Smooth muscle cell (in vitro differentiated cells): ENCODE data around the gene GAN. TPM values are rescaled to one million over a fixed set of nuclear protein-coding genes. Genes with fewer than 3 reads are reported as not detected.

Experiments
- DNase-seq: peaks from one replicate; lab custom pipeline; 2025; ENCODE audit not compliant: unreplicated experiment; lab: John Stamatoyannopoulos, UW
- H2AFZ ChIP-seq: fragments of 200-600 bp; sonication (generic); 2 replicates; pipeline ENCODE4 v1.6.0; 2016; ENCODE audit warnings: antibody characterized with exemption, low read depth, mild to moderate bottlenecking
- H3F3A ChIP-seq: fragments of 200-600 bp; sonication (generic); 2 replicates; pipeline ENCODE4 v1.6.0; 2017; ENCODE audit warnings: antibody characterized with exemption, low read depth
- H3K27ac ChIP-seq: fragments of 200-600 bp; sonication (generic); 2 replicates; pipeline ENCODE4 v1.5.1; 2016; ENCODE audit warnings: low read depth, mild to moderate bottlenecking
- H3K27me3 ChIP-seq: fragments of 200-600 bp; sonication (generic); 2 replicates; pipeline ENCODE4 v1.6.1; 2016; ENCODE audit warnings: low read depth, mild to moderate bottlenecking
- H3K36me3 ChIP-seq: fragments of 200-600 bp; sonication (generic); 2 replicates; pipeline ENCODE4 v1.5.1; 2016; ENCODE audit warnings: low read depth
- H3K4me1 ChIP-seq: fragments of 200-600 bp; sonication (generic); 2 replicates; pipeline ENCODE4 v1.5.1; 2016; ENCODE audit warnings: low read depth
- H3K4me2 ChIP-seq: fragments of 200-600 bp; sonication (generic); 2 replicates; pipeline ENCODE4 v1.6.0; 2016; ENCODE audit warnings: mild to moderate bottlenecking
- H3K4me3 ChIP-seq: fragments of 200-600 bp; sonication (generic); 2 replicates; pipeline ENCODE4 v1.5.1; 2016; ENCODE audit warnings: mild to moderate bottlenecking
- H3K79me2 ChIP-seq: fragments of 200-600 bp; sonication (generic); 2 replicates; pipeline ENCODE4 v1.6.0; 2016; ENCODE audit warnings: low read depth, mild to moderate bottlenecking
- H3K9ac ChIP-seq: fragments of 200-600 bp; sonication (generic); 2 replicates; pipeline ENCODE4 v1.6.0; 2016; ENCODE audit warnings: low read depth
- H3K9me3 ChIP-seq: fragments of 200-600 bp; sonication (generic); replicated peaks from 2 replicates; pipeline ENCODE4 v1.5.1; 2016; ENCODE audit warnings: low read depth
- H4K20me1 ChIP-seq: fragments of 200-600 bp; sonication (generic); 2 replicates; pipeline ENCODE4 v1.6.0; 2016; ENCODE audit warnings: low read depth
- WGBS: methylation state at CpG from one replicate; pipeline ENCODE4 v1.1.7; 2016; ENCODE audit warnings: low lambda C conversion rate; 5-methylcytosine and 5-hydroxymethylcytosine counted together
- polyA plus RNA-seq: library from polyadenylated mRNA; unstranded; fragments of >200 nt; fragmentation: Nextera tagmentation; extraction: Ambion mirVana; gene quantifications from 2 replicates; pipeline ENCODE4 v1.2.1, GENCODE V29; 2016
- total RNA-seq: library from RNA; depleted of rRNA; stranded (reverse); fragments of >200 nt; gene quantifications from 2 replicates; pipeline ENCODE4 v1.2.3, GENCODE V29; 2014
- TF ChIP-seq, protein P1 (sequence below): fragments of 200-600 bp; sonication (generic); IDR thresholded peaks from 2 replicates; pipeline ENCODE4 v1.5.1; 2017; ENCODE audit warnings: borderline replicate concordance, mild to moderate bottlenecking, antibody characterized with exemption; ENCODE audit not compliant: insufficient read depth, poor library complexity, severe bottlenecking

The GAN gene
- total and polyA plus RNA-seq, 2 experiments from 2014 or later: 1.2 to 14.6 TPM

DNA sequence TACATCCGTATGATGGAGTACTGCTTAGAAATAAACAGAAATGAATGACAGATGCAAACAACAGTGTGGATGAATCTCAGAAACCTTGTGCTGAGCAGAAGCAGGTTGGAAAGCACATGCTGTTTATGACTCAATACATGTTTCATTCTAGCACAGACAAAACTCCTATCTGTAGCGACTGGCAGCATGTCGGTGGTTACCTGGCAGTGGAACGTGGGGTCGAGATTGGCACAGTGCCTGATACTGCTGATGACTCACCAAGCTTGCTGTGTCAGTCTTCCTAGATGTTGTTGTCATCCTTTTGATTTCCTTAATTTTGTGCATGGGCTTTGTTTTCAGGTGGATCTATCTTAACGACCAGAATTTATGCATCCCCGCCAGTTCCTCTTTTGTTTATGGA, 62.1 kb downstream of the GAN start:
- H3K79me2 ChIP-seq: no peaks in the 10 kb centered on the region
- no peaks in the 10 kb centered on the region for H3K27me3 ChIP-seq
- H3K4me2 ChIP-seq: no peak overlapping the region
- no peaks in the 10 kb centered on the region for H3K36me3 ChIP-seq
- H3K4me3 ChIP-seq: no peak overlapping the region
- WGBS: 94% methylated on average over 7 of the region's 7 CpGs
- no peak for DNase-seq
- H3K27ac ChIP-seq: no peak overlapping the region
- H3K4me1 ChIP-seq: no peaks in the 10 kb centered on the region
- no peaks in the 10 kb centered on the region for H3F3A ChIP-seq
- TF ChIP-seq, protein P1, sequence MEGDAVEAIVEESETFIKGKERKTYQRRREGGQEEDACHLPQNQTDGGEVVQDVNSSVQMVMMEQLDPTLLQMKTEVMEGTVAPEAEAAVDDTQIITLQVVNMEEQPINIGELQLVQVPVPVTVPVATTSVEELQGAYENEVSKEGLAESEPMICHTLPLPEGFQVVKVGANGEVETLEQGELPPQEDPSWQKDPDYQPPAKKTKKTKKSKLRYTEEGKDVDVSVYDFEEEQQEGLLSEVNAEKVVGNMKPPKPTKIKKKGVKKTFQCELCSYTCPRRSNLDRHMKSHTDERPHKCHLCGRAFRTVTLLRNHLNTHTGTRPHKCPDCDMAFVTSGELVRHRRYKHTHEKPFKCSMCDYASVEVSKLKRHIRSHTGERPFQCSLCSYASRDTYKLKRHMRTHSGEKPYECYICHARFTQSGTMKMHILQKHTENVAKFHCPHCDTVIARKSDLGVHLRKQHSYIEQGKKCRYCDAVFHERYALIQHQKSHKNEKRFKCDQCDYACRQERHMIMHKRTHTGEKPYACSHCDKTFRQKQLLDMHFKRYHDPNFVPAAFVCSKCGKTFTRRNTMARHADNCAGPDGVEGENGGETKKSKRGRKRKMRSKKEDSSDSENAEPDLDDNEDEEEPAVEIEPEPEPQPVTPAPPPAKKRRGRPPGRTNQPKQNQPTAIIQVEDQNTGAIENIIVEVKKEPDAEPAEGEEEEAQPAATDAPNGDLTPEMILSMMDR: no peak
- H3K9me3 ChIP-seq: no peaks in the 10 kb centered on the region
- no peak overlapping the region for H2AFZ ChIP-seq
- H3K9ac ChIP-seq: no peak overlapping the region
- H4K20me1 ChIP-seq: no peaks in the 10 kb centered on the region

DNA sequence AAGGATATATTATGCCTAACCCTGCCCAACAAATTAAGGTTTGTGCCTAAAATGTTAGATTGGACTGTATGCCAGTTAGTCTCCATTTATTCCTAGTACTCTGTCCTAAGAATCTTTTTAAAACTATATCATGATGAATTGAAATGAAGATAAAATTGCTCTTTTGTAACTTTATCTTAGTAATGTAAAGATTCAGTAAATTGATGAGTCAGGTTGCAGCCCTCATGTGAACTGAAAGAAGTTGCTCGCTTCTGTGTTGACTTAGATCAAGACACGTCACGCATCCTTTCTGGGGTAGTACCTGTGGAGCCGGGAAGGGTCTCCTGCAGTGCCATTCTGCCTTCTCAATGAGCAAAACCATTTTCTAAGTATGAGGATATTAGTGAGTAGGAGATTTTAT, 63.3 kb downstream of the GAN start:
- Histone ChIP-seq H3K9me3 (no peaks in the 10 kb centered on the region), H3K79me2 (no peaks in the 10 kb centered on the region), H3K36me3 (no peaks in the 10 kb centered on the region), H3K27me3 (no peaks in the 10 kb centered on the region), H3K27ac (no peak overlapping the region), H3K4me1 (no peaks in the 10 kb centered on the region), H4K20me1 (no peaks in the 10 kb centered on the region), H2AFZ (no peak overlapping the region), H3K4me2 (no peak overlapping the region), H3K9ac (no peak overlapping the region), H3K4me3 (no peak overlapping the region), H3F3A (no peaks in the 10 kb centered on the region)
- WGBS: 98% methylated on average over 4 of the region's 4 CpGs
- TF ChIP-seq, protein P1: no peak
- no peak for DNase-seq

DNA sequence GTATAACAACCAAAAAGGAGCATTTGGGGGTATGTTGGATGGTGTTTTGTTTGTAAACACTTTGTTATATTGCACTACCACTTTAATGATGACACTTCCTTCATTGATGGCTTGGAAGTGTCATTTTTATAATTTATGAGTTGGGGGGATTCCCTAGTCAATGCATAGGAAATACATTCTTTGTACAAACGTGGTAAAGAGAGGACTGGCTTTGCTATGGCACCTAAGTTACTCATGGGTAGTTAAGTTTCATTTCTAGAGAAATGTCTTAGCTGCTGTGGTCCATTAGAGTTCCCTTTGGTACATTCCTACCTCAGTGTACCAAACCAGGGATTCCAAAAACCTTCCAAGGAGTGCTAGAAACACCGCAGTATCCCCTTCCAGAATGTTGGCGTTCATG, 66.2 kb downstream of the GAN start:
- no peak for DNase-seq
- Histone ChIP-seq H3K9me3 (no peaks in the 10 kb centered on the region), H3K4me2 (no peak overlapping the region), H2AFZ (no peak overlapping the region), H3K27ac (no peak overlapping the region), H3K9ac (no peak overlapping the region), H4K20me1 (peaks cover 3% of the 10 kb centered on the region), H3F3A (no peaks in the 10 kb centered on the region), H3K27me3 (no peaks in the 10 kb centered on the region), H3K4me3 (no peak overlapping the region), H3K36me3 (no peaks in the 10 kb centered on the region), H3K79me2 (no peaks in the 10 kb centered on the region), H3K4me1 (peaks cover 17% of the 10 kb centered on the region)
- TF ChIP-seq, protein P1: no peak
- whole genome bisulfite sequencing: 98% methylated on average over 3 of the region's 3 CpGs

DNA sequence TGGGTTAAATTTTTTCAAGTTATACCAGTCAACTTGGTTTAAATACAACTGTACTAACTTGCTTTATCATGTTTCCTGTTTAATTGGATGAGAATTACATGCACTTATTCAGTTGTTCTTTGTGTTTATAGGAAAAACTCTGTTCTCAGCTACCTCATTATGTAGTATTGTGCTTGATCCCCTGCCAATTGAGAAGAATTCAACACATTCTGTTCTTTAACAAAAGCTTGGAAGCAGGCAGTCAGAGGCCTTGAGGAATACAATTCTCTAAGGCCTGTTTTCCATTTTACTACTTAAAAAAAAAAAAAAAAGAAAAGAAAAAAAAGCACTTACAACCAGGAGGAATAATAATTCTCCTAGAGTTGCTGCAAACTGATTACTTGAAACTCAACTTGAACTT, 69.2 kb downstream of the GAN start:
- Histone ChIP-seq H3K4me3 (no peak overlapping the region), H3K4me2 (no peak overlapping the region), H3K79me2 (no peaks in the 10 kb centered on the region), H3K27ac (no peak overlapping the region), H3K9ac (no peak overlapping the region), H3K4me1 (peaks cover 17% of the 10 kb centered on the region), H3K27me3 (no peaks in the 10 kb centered on the region), H3K9me3 (no peaks in the 10 kb centered on the region), H3K36me3 (no peaks in the 10 kb centered on the region), H3F3A (no peaks in the 10 kb centered on the region), H2AFZ (no peak overlapping the region), H4K20me1 (peaks cover 3% of the 10 kb centered on the region)
- TF ChIP-seq, protein P1: no peak
- DNase-seq: no peak
